NT2/D1 (cell line): Measurements from ENCODE around the gene MRPS23.

Experiments used
- YY1 ChIP-seq: IDR thresholded peaks from 2 replicates; pipeline ENCODE4 v1.6.1; 2011; ENCODE audit not compliant: insufficient read length, insufficient read depth
- ZNF274 ChIP-seq: IDR thresholded peaks from 2 replicates; pipeline ENCODE4 v1.6.1; 2011; ENCODE audit warnings: mild to moderate bottlenecking, low read depth, low read length

GRCh38 chr17:57838453-57838852 is 11.4 kb downstream of the MRPS23 start:
- TF ChIP-seq YY1 (no peak), ZNF274 (no peak)
